Fibroblast of lung (primary cell): ENCODE measurements around the gene MAML2. TPM values are rescaled to one million over a fixed set of nuclear protein-coding genes. Genes with fewer than 3 reads are reported as not detected.
A peak's percentile ranks its signal among the peaks of the same experiment; 100 is the strongest.

Experiments
- DNase-seq, 2 donors: peaks; one replicate each; pipeline versions ENCODE4 v3.0.0 to v3.0.0-alpha.2; 2010; ENCODE audit warnings: low read depth in 2 of 2
- H2AFZ ChIP-seq: 2 replicates; pipeline ENCODE4 v1.5.1; 2012; ENCODE audit warnings: low read length, control low read depth, inconsistent platforms
- H3K27ac ChIP-seq: 2 replicates; pipeline ENCODE4 v1.5.1; 2011; ENCODE audit warnings: low read length, control low read depth; ENCODE audit not compliant: insufficient read depth
- H3K27me3 ChIP-seq: 2 replicates; pipeline ENCODE4 v1.5.1; 2011; ENCODE audit warnings: mild to moderate bottlenecking, low read length; ENCODE audit not compliant: control insufficient read depth, insufficient read depth
- H3K36me3 ChIP-seq: 2 replicates; pipeline ENCODE4 v1.5.1; 2011; ENCODE audit warnings: low read length; ENCODE audit not compliant: control insufficient read depth, insufficient read depth
- H3K4me1 ChIP-seq: 2 replicates; pipeline ENCODE4 v1.5.1; 2011; ENCODE audit warnings: low read length; ENCODE audit not compliant: control insufficient read depth, insufficient read depth; ENCODE audit errors: extremely low read depth
- H3K4me2 ChIP-seq: 2 replicates; pipeline ENCODE4 v1.5.1; 2011; ENCODE audit warnings: low read length, control low read depth; ENCODE audit not compliant: insufficient read depth; ENCODE audit errors: extremely low read depth
- H3K4me3 ChIP-seq, 4 experiments: fragments of 200-600 bp in 1 of 4; sonication (generic) in 1 of 4; replicated peaks in 1 of 4; 2 replicates each; pipeline ENCODE4 v1.5.1; 2011 to 2016; ENCODE audit warnings: low read length in 4 of 4, low read depth in 3 of 4, mild to moderate bottlenecking in 3 of 4, control low read depth in 2 of 4, inconsistent platforms in 1 of 4, mixed read lengths in 1 of 4; ENCODE audit not compliant: insufficient read depth in 1 of 4; ENCODE audit errors: control extremely low read depth in 1 of 4
- H3K79me2 ChIP-seq: 2 replicates; pipeline ENCODE4 v1.5.1; 2012; ENCODE audit warnings: mild to moderate bottlenecking, low read length, inconsistent platforms; ENCODE audit not compliant: control insufficient read depth, insufficient read depth
- H3K9ac ChIP-seq: 2 replicates; pipeline ENCODE4 v1.5.1; 2011; ENCODE audit warnings: mild to moderate bottlenecking, low read length, control low read depth; ENCODE audit not compliant: insufficient read depth
- H3K9me3 ChIP-seq: 2 replicates; pipeline ENCODE4 v1.5.1; 2012; ENCODE audit warnings: low read depth, low read length; ENCODE audit not compliant: control insufficient read depth, insufficient read depth
- H4K20me1 ChIP-seq: 2 replicates; pipeline ENCODE4 v1.5.1; 2011; ENCODE audit warnings: low read length; ENCODE audit not compliant: control insufficient read depth, insufficient read depth; ENCODE audit errors: extremely low read depth
- CTCF ChIP-seq, 2 donors: IDR thresholded peaks in 1 of 2; conservative IDR thresholded peaks in 1 of 2; 1 replicate in 1 of 2; 2 replicates in 1 of 2; pipeline ENCODE4 v1.5.1; 2011 to 2012; ENCODE audit warnings: low read length in 2 of 2, control low read depth in 1 of 2, inconsistent platforms in 1 of 2, low read depth in 1 of 2, mild to moderate bottlenecking in 1 of 2
- EZH2 ChIP-seq: IDR thresholded peaks from 2 replicates; pipeline ENCODE4 v1.5.1; 2012; ENCODE audit warnings: low read length, control low read depth, mild to moderate bottlenecking; ENCODE audit errors: missing control alignments
- polyA plus RNA-seq, 2 donors: library from polyadenylated mRNA; depleted of rRNA in 1 of 2; stranded (reverse) in 1 of 2; unstranded in 1 of 2; fragments of >200 nt; gene quantifications; 2 replicates each; pipeline ENCODE4 v1.2.1, GENCODE V29; 2011 to 2012; ENCODE audit warnings: missing spikeins in 1 of 2
- total RNA-seq: library from RNA; depleted of rRNA; stranded (reverse); fragments of >200 nt; gene quantifications from 2 replicates; pipeline ENCODE4 v1.2.1, GENCODE V29; 2014

The MAML2 gene
- total and polyA plus RNA-seq, 2 donors (not counting 1 experiment from before 2014, with no cell fraction given): 13.0 to 19.0 TPM

DNA sequence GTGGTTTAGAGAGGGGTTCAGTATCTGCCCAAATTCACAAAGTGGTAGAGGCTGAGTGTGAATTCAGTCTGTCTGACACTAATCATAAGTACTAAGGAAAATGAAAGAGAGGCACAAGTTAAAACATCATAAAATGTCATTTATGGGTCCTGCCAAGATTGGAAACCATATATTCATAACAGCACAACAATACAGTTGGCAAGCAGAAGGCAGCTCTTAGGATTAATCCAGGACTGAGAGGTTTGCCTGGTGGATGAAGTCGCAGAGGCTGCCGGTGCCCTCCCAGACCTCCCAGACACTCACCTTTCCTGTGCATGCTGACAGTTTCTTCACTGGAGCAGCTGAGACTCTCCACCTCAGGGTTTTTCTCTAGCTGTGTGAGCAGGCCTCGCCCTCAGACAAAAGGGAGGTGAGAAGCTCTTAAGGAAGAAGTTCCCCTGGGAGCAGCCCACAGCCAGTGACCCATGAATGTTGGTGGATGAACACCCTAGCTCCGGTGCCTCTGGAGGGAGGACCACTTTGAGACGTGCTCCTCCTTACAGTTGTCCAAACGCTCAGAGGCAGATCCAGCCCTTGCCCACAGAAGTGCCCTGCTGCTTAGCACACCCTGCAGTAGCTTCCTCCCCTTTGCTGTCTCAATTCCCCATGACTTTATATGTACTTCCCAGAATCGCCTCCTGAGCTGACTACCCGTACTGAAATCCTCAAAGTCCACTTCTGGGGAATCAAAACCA is 43.7 kb downstream of the MAML2 start:
- no peak for DNase-seq
- H3K36me3 ChIP-seq: no peaks in the 10 kb centered on the region
- H3K9ac ChIP-seq: no peak overlapping the region
- H2AFZ ChIP-seq: no peak overlapping the region
- H3K27me3 ChIP-seq: no peaks in the 10 kb centered on the region
- no peak for TF ChIP-seq EZH2
- H3K9me3 ChIP-seq: no peaks in the 10 kb centered on the region
- no peaks in the 10 kb centered on the region for H4K20me1 ChIP-seq
- no peak overlapping the region for H3K4me3 ChIP-seq
- no peak overlapping the region for H3K4me2 ChIP-seq
- peaks cover 39% of the 10 kb centered on the region for H3K79me2 ChIP-seq
- no peak overlapping the region for H3K27ac ChIP-seq
- peaks cover 13% of the 10 kb centered on the region for H3K4me1 ChIP-seq

- H3K9ac ChIP-seq: no peak overlapping the region
- TF ChIP-seq CTCF (conservative IDR thresholded peaks at IDR 0.05 in 1 of 2, IDR thresholded peaks at IDR 0.05 in 1 of 2; ENCODE audit: low read depth in 1 of 2, low read length in 2 of 2): no peak
- TF ChIP-seq EZH2: no peak
- no peak overlapping the region for H3K4me2 ChIP-seq
- no peak overlapping the region for H2AFZ ChIP-seq
- no peaks in the 10 kb centered on the region for H4K20me1 ChIP-seq
- no peak overlapping the region for H3K27ac ChIP-seq
- peaks cover 3% of the 10 kb centered on the region for H3K4me1 ChIP-seq
- H3K4me3 ChIP-seq: no peak overlapping the region
- DNase-seq: no peak
- H3K27me3 ChIP-seq: no peaks in the 10 kb centered on the region
- no peaks in the 10 kb centered on the region for H3K9me3 ChIP-seq
- H3K79me2 ChIP-seq: peaks cover 19% of the 10 kb centered on the region
- H3K36me3 ChIP-seq: no peaks in the 10 kb centered on the region
These were observed 47.6 kb downstream of the MAML2 start for GRCh38 chr11:96295369-96295768.

GRCh38 chr11:96294289-96294688 is 48.7 kb downstream of the MAML2 start:
- no peak overlapping the region for H3K4me3 ChIP-seq
- H2AFZ ChIP-seq: no peak overlapping the region
- no peaks in the 10 kb centered on the region for H3K9me3 ChIP-seq
- peak overlapping the region; percentile 66 for H3K4me2 ChIP-seq
- no peak overlapping the region for H3K27ac ChIP-seq
- H4K20me1 ChIP-seq: no peaks in the 10 kb centered on the region
- no peaks in the 10 kb centered on the region for H3K27me3 ChIP-seq
- no peak overlapping the region for H3K9ac ChIP-seq
- no peak for DNase-seq
- H3K4me1 ChIP-seq: peaks cover 3% of the 10 kb centered on the region
- peaks cover 18% of the 10 kb centered on the region for H3K79me2 ChIP-seq
- H3K36me3 ChIP-seq: no peaks in the 10 kb centered on the region
- TF ChIP-seq CTCF (conservative IDR thresholded peaks at IDR 0.05 in 1 of 2, IDR thresholded peaks at IDR 0.05 in 1 of 2; ENCODE audit: low read depth in 1 of 2, low read length in 2 of 2): no peak
- TF ChIP-seq EZH2: no peak
